GM18870 (cell line): ENCODE results near the gene SCYL1.

Source experiments
- ATAC-seq: cut with Tn5 transposase; IDR thresholded peaks from one replicate; pipeline ENCODE4 v1.9.1; 2021; ENCODE audit warnings: moderate library complexity; ENCODE audit not compliant: unreplicated experiment

Gene SCYL1

GRCh38 chr11:65524741-65525545 is at the start of gene SCYL1:
Gene SCYL1, plus strand, starts transcription at chr11:65525083. Its CDS starts 71 bp downstream, at chr11:65525154.
- ATAC-seq = no peak

- ATAC-seq = no peak
These were observed 48.2 kb upstream of the SCYL1 start for GRCh38 chr11:65476632-65477148.

- ATAC-seq = no peak
These were observed 47.5 kb upstream of the SCYL1 start for GRCh38 chr11:65477149-65477965.

GRCh38 chr11:65478388-65479183 is 46.3 kb upstream of the SCYL1 start:
- no peak for ATAC-seq

- ATAC-seq = no peak
These were observed 45.4 kb upstream of the SCYL1 start for GRCh38 chr11:65479184-65480145.

- no peak for ATAC-seq
These were observed 42.5 kb upstream of the SCYL1 start for GRCh38 chr11:65482306-65482850.

- no peak for ATAC-seq
These were observed 39.0 kb upstream of the SCYL1 start for GRCh38 chr11:65485920-65486219.

GRCh38 chr11:65486570-65487466 is 38.1 kb upstream of the SCYL1 start:
- no peak for ATAC-seq

- peak; percentile 66 for ATAC-seq
These were observed 37.2 kb upstream of the SCYL1 start for GRCh38 chr11:65487467-65488272.

- no peak for ATAC-seq
These were observed 36.4 kb upstream of the SCYL1 start for GRCh38 chr11:65488273-65489034.

GRCh38 chr11:65489035-65489705 is 35.7 kb upstream of the SCYL1 start:
- ATAC-seq = no peak

DNA sequence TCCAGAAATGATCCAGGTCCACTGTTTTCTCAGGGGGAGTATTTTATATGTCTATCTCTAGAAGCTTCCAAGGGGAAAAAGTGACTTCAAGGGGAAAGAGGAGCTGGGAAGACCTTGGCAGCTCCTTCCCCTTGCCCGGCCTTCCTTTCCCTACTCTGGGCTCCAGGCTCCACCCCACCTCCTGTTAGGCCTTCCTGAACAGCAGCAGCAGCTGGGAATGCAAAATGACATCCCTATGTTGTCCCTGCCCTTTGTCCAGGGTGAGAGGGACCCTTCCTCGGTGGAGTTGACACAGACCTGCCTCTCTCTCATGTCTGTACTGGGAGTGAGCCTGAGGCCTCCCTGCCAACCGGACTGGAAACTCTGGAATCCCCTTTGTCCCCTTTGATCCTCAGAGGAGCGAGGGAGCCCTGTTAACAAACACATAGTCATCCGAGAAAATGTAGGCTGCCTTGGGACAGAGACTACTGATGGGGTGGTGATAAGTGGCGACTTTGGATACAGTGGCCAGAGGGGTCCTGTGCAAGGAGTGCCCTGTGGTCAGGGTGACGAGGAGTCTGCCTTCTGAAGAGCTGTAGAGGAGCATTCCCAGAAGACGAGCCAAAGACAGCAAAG is 35.1 kb upstream of the SCYL1 start:
- no peak for ATAC-seq

GRCh38 chr11:65491163-65491465 is 33.8 kb upstream of the SCYL1 start:
- no peak for ATAC-seq

DNA sequence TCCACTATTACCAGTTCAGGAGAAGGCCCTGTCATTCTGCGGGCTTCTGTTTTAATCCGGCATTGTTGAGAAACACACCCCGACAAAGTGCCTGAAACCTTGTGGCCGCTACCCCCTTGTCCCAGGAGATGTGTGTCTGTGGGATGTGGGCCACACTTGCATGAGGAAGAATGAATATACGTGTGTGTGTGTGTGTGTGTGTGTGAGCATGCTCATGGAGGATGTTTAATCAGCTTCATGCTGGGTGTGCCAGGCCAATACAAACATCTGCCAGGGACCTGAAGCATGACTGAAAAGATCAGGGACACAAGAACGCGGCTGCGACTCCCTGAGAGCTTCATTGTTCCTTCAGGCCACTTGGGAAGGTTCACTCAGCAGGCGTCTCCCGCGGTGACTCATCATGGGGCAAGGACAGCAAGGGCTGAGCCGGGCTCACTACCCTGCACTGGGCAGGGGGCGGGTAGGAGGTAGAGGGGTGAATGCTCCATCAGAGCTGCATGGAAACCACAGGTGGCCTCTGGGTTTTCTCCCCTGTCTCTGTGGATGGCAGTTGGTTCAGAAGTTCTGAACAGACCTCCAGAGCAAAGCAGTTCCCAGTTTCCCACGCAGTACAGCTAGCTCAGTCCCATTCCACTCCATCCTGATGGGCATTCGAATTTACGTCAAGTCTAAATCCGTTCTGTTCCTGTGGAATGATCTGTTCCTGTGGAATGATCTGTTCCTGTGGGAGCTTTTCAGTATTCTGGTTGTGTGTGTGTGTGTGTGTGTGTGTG is 33.1 kb upstream of the SCYL1 start:
- ATAC-seq = no peak

DNA sequence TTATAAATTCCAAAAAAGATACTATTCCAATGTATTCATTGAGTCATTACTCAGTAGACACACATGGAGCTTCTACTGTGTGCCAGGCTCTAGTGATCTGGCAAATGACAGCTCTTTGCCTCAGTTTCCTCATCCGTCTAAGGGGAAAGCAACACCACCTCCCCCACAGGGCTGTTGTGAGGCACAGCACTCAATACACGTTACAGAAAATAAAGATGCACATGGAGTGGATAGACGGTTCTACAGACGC is 32.6 kb upstream of the SCYL1 start:
- ATAC-seq = no peak
